SK-N-MC (cell line): ENCODE measurements around the gene LRFN4.

Experiments
- EZH2 ChIP-seq: fragments of 200-600 bp; sonication (generic); IDR thresholded peaks from one replicate; pipeline ENCODE4 v1.6.1; 2017; ENCODE audit warnings: antibody characterized with exemption
- POLR2AphosphoS5 ChIP-seq: IDR thresholded peaks from 2 replicates; pipeline ENCODE4 v1.6.1; 2012; ENCODE audit warnings: mild to moderate bottlenecking, low read depth, low read length, borderline replicate concordance

DNA sequence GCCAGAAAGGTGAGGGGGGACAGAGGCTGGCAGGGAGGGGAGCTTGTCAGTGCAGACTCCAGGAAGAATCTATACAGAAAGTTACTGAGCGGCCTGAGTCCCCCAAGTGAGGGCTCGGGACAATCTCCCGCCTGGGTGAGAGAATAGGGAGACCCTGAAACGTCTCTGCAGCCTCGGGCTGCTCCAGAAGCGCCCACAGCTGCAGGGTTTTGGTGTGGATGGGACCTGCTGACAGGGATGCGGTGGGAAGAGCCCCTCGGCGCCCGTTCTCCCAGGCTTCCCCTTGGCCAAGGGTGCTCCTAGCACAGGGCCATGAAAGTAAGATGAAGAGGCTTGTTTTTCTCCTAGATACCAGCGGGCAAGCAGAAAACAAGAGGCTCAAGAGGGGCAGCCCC is 14.4 kb upstream of the LRFN4 start:
- TF ChIP-seq POLR2AphosphoS5: no peak
- no peak for TF ChIP-seq EZH2
